HG03442 (cell line): ENCODE measurements around the gene ZNF277.

ENCODE experiments used
- ATAC-seq: cut with Tn5 transposase; IDR thresholded peaks from one replicate; pipeline ENCODE4 v1.9.1; 2021; ENCODE audit warnings: mild to moderate bottlenecking, moderate library complexity; ENCODE audit not compliant: unreplicated experiment

Gene ZNF277

GRCh38 chr7:112206238-112206990 is at the start of gene ZNF277, which contains the start of gene DOCK4:
TSS of gene ZNF277 (plus strand) at chr7:112206695. CDS start at chr7:112206717, 22 bp downstream.
TSS of gene DOCK4 (minus strand) at chr7:112206399. CDS start at chr7:112206138, 261 bp downstream.
- ATAC-seq, result peak; percentile 95

- no peak for ATAC-seq
Observed at GRCh38 chr7:112157072-112157471, 49.4 kb upstream of the ZNF277 start.

- no peak for ATAC-seq
Observed at GRCh38 chr7:112159351-112159750, 47.1 kb upstream of the ZNF277 start.

- ATAC-seq, result no peak
Observed at GRCh38 chr7:112160130-112160770, 46.2 kb upstream of the ZNF277 start.

- ATAC-seq, result no peak
Observed at GRCh38 chr7:112160771-112161150, 45.7 kb upstream of the ZNF277 start.

GRCh38 chr7:112161253-112162141 is 45.0 kb upstream of the ZNF277 start:
- ATAC-seq, result no peak

GRCh38 chr7:112162142-112162766 is 44.2 kb upstream of the ZNF277 start:
- ATAC-seq, result no peak

GRCh38 chr7:112162784-112163506 is 43.5 kb upstream of the ZNF277 start:
- no peak for ATAC-seq

GRCh38 chr7:112167147-112167546 is 39.3 kb upstream of the ZNF277 start:
- ATAC-seq, result no peak

- no peak for ATAC-seq
Observed at GRCh38 chr7:112168915-112169314, 37.6 kb upstream of the ZNF277 start.

- no peak for ATAC-seq
Observed at GRCh38 chr7:112171673-112172072, 34.8 kb upstream of the ZNF277 start.

- no peak for ATAC-seq
Observed at GRCh38 chr7:112172870-112173567, 33.5 kb upstream of the ZNF277 start.

- no peak for ATAC-seq
Observed at GRCh38 chr7:112173568-112173905, 33.0 kb upstream of the ZNF277 start.

- ATAC-seq, result no peak
Observed at GRCh38 chr7:112174192-112174591, 32.3 kb upstream of the ZNF277 start.

GRCh38 chr7:112176241-112176640 is 30.3 kb upstream of the ZNF277 start:
- ATAC-seq, result no peak

GRCh38 chr7:112176693-112177415 is 29.6 kb upstream of the ZNF277 start:
- no peak for ATAC-seq

GRCh38 chr7:112180223-112180622 is 26.3 kb upstream of the ZNF277 start:
- no peak for ATAC-seq

- no peak for ATAC-seq
Observed at GRCh38 chr7:112182749-112183148, 23.7 kb upstream of the ZNF277 start.

GRCh38 chr7:112183266-112183665 is 23.2 kb upstream of the ZNF277 start:
- no peak for ATAC-seq
